Prostate gland (tissue), 2 donors: ENCODE data around the gene TASOR. TPM values are rescaled to one million over a fixed set of nuclear protein-coding genes. Genes with fewer than 3 reads are reported as not detected.

ENCODE experiments used
- DNase-seq: peaks from one replicate; pipeline ENCODE4 v3.0.0-alpha.2; 2019; ENCODE audit warnings: low spot score
- H3K27ac ChIP-seq, 2 donors: fragments of 200-600 bp; sonication (generic); 2 replicates each; pipeline ENCODE4 v1.5.1; 2017 to 2019
- H3K27me3 ChIP-seq: fragments of 200-600 bp; sonication (generic); replicated peaks from 2 replicates; pipeline ENCODE4 v1.5.1; 2019; ENCODE audit not compliant: insufficient read depth
- H3K36me3 ChIP-seq, 2 donors: fragments of 200-600 bp; sonication (generic); 1 replicate in 1 of 2; 2 replicates in 1 of 2; pipeline versions ENCODE4 v1.5.1 to v1.8.1; 2017 to 2019
- H3K4me1 ChIP-seq: fragments of 200-600 bp; sonication (generic); replicated peaks from 2 replicates; pipeline ENCODE4 v1.5.1; 2019
- H3K4me3 ChIP-seq, 2 donors: fragments of 200-600 bp; sonication (generic); 2 replicates each; pipeline ENCODE4 v1.5.1; 2017 to 2019
- H3K9me3 ChIP-seq: fragments of 200-600 bp; sonication (generic); 2 replicates; pipeline ENCODE4 v1.5.1; 2017
- POLR2A ChIP-seq: fragments of 450-650 bp; IDR thresholded peaks from one replicate; pipeline ENCODE4 v1.6.1; 2016; ENCODE audit warnings: antibody characterized with exemption, mild to moderate bottlenecking
- POLR2AphosphoS5 ChIP-seq: sonication (generic); formaldehyde crosslinking; IDR thresholded peaks from one replicate; pipeline ENCODE4 v1.6.1; 2017; ENCODE audit warnings: antibody characterized with exemption
- WGBS: methylation state at CpG from one replicate; pipeline ENCODE4 v1.1.5; 2018; 5-methylcytosine and 5-hydroxymethylcytosine counted together
- intact Hi-C: fragments of 100-400 bp; cut with DNase I; formaldehyde crosslinking; loops from one replicate; pipeline ENCODE4 v1.14.2; 2022
- total RNA-seq, 2 donors: library from RNA; depleted of rRNA; stranded (reverse); fragments of >200 nt; gene quantifications; one replicate each; pipeline ENCODE4 v1.1.0, GENCODE V29; 2016
- TF ChIP-seq, protein P1 (sequence below), 4 experiments: fragments of 200-600 bp in 2 of 4; fragments of 450-650 bp in 2 of 4; sonication (generic) in 2 of 4; IDR thresholded peaks; 1 replicate in 3 of 4; 2 replicates in 1 of 4; pipeline ENCODE4 v1.5.1; 2016 to 2019; ENCODE audit warnings: antibody characterized with exemption in 4 of 4, mild to moderate bottlenecking in 2 of 4, moderate library complexity in 2 of 4

TASOR gene
- total RNA-seq, 2 donors from 2014 or later: 56.5 to 120 TPM

DNA sequence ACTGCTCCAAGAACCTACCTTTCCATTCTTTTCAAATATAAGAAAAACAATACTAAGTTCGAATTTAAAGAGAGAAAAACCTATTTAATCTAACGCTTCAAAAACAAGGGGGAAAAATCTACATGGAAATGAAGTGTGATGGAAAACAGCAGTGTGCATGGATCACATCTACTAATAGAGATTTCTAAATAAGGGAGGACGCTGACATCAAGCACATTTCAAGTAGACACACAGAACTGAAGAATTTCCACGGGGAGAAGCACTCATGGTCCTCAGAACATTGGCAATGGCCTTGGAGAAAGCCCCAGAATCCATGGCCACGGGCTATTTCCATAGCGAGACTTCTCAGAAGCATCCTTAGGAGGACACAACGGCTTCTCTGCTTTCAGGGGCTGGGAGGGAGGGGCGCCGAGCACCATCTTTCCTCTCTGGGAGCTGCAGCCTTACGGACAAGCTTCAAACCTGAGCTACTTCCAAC lies 1.0 kb downstream of the TASOR start:
- no peak for DNase-seq
- Histone ChIP-seq H3K27me3 (no peaks in the 10 kb centered on the region), H3K9me3 (no peaks in the 10 kb centered on the region), H3K4me1 (peaks cover 3% of the 10 kb centered on the region), H3K27ac (peak overlapping the region; percentile 98 to 99), H3K36me3 (no peaks in the 10 kb centered on the region), H3K4me3 (peak overlapping the region; percentile 85 to 87)
- WGBS: 21% methylated on average over 10 of the region's 10 CpGs
- intact Hi-C loops: no loop called here
- no peak for TF ChIP-seq POLR2AphosphoS5
- TF ChIP-seq, protein P1, sequence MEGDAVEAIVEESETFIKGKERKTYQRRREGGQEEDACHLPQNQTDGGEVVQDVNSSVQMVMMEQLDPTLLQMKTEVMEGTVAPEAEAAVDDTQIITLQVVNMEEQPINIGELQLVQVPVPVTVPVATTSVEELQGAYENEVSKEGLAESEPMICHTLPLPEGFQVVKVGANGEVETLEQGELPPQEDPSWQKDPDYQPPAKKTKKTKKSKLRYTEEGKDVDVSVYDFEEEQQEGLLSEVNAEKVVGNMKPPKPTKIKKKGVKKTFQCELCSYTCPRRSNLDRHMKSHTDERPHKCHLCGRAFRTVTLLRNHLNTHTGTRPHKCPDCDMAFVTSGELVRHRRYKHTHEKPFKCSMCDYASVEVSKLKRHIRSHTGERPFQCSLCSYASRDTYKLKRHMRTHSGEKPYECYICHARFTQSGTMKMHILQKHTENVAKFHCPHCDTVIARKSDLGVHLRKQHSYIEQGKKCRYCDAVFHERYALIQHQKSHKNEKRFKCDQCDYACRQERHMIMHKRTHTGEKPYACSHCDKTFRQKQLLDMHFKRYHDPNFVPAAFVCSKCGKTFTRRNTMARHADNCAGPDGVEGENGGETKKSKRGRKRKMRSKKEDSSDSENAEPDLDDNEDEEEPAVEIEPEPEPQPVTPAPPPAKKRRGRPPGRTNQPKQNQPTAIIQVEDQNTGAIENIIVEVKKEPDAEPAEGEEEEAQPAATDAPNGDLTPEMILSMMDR (IDR thresholded peaks at IDR 0.05): no peak

GRCh38 chr3:56680054-56680580 lies 2.9 kb downstream of the TASOR start:
- Histone ChIP-seq H3K36me3 (no peaks in the 10 kb centered on the region), H3K9me3 (no peaks in the 10 kb centered on the region), H3K27ac (no peak overlapping the region), H3K4me3 (no peak overlapping the region), H3K4me1 (peaks cover 3% of the 10 kb centered on the region), H3K27me3 (no peaks in the 10 kb centered on the region)
- no peak for TF ChIP-seq POLR2A
- TF ChIP-seq, protein P1 (IDR thresholded peaks at IDR 0.05): no peak
- TF ChIP-seq POLR2AphosphoS5: no peak
- intact Hi-C loops: no loop called here
- DNase-seq: no peak

DNA sequence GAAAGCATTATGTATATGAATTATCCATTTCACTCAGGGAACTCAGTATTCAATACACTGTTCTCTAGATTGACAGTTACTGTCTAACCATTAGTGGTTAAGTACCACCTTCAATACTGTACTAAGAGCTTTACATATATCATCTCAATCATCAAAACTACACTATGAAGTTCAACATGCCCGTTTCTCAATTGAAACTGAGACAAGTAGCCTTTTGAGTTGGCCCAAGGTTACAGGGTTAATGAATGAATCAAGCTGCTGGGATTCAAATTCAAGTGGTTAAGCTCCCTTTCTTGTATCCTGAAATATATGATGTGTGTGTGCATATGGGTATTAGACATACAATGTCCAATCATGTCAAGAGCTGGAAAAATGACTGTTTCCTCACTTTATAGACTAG lies 5.8 kb downstream of the TASOR start:
- Histone ChIP-seq H3K4me3 (no peak overlapping the region), H3K4me1 (peaks cover 3% of the 10 kb centered on the region), H3K9me3 (no peaks in the 10 kb centered on the region), H3K36me3 (no peaks in the 10 kb centered on the region), H3K27me3 (no peaks in the 10 kb centered on the region), H3K27ac (no peak overlapping the region)
- DNase-seq: no peak
- TF ChIP-seq POLR2AphosphoS5 (no peak), POLR2A (no peak)
- TF ChIP-seq, protein P1 (IDR thresholded peaks at IDR 0.05): no peak
- intact Hi-C loops: no loop called here
- WGBS: 50% methylated on average over 1 of the region's 1 CpG

DNA sequence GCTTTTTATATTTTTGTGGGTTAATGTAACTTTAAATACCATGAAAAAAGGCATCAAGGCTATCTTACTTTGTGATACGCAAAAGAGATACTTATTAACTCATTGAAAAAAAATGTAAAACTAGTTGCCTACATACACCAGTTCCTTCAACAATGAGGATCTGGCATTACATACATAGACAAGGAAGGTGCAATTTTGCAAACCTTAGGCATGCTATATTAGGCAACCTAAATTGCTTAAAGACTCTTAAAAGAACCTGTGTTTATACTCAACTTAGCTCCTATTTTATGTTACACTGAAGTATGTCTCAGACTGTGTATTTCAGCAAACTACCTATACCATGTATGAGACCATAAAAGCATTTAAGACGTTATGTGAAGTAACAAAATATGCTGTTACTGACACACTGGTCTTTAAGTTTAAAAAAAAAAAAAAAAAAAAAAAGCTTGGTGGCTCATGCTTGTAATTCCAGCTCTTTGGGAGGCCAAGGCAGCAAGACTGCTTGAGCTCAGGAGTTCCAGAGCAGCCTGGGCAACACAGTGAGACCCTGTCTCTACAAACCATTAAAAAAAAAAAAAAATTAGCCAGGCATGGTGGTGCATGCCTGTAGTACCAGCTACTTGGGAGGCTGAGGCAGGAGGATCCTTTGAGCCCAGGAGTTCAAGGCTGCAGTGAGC lies 9.1 kb downstream of the TASOR start:
- no peaks in the 10 kb centered on the region for H3K9me3 ChIP-seq
- WGBS: 75% methylated on average over 2 of the region's 2 CpGs
- no peak for DNase-seq
- H3K4me1 ChIP-seq: no peaks in the 10 kb centered on the region
- no peaks in the 10 kb centered on the region for H3K27me3 ChIP-seq
- intact Hi-C loops: no loop called here
- H3K27ac ChIP-seq: no peak overlapping the region
- no peak overlapping the region for H3K4me3 ChIP-seq
- H3K36me3 ChIP-seq: no peaks in the 10 kb centered on the region
- TF ChIP-seq POLR2A: no peak
- no peak for TF ChIP-seq POLR2AphosphoS5
- TF ChIP-seq, protein P1 (IDR thresholded peaks at IDR 0.05): no peak

DNA sequence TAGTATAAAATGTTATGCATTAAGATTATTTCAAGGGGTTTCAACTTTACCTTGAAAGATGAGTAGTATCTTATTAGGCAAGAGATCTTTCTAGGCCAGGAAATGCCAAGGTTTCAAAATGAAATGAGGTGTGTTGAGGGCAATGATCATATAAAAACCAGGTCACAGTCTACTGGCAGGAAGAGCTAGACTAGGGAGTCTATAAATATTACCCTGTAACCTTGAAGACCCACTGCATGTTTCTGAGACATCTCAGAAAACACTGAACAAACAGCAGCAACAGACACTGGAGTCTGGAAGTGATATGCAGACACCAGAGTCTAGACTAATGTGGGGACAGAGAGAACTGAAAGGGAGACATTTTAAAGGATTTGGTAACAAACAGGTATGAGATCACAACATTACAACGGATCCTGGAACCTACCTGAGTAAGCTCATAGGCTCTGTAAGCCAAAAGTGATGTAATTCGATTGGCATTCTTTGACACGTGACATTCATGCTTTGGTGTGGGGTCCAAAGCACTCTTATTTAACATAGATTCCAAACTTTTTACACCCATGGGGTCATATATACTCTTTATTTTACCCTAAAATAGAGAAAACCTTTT lies 15.0 kb downstream of the TASOR start:
- TF ChIP-seq POLR2AphosphoS5 (no peak), POLR2A (no peak)
- TF ChIP-seq, protein P1 (IDR thresholded peaks at IDR 0.05): no peak
- intact Hi-C loops: no loop called here
- DNase-seq: no peak
- Histone ChIP-seq H3K27ac (no peak overlapping the region), H3K4me3 (no peak overlapping the region), H3K27me3 (no peaks in the 10 kb centered on the region), H3K9me3 (no peaks in the 10 kb centered on the region), H3K36me3 (no peaks in the 10 kb centered on the region), H3K4me1 (no peaks in the 10 kb centered on the region)
- 79% methylated on average over 3 of the region's 3 CpGs for WGBS
